ENCODE measurements around the gene ZBTB20.

GRCh38 chr3:114632757-114633424, 514.2 kb downstream of the ZBTB20 start:
- TF ChIP-seq EP300 (IDR thresholded peaks at IDR 0.05) (no peak), POLR2A (IDR thresholded peaks at IDR 0.05) (no peak), CTCF (IDR thresholded peaks at IDR 0.05) (no peak)

All from stomach (tissue), 4 donors.